Mucosa of stomach (tissue), 1 donor: ENCODE results near the gene AURKA.
"Not testable (repeated sequence)": the region's sequence is repeated elsewhere in the genome, so short reads cannot be mapped to it uniquely, and the experiment has no call there.

ENCODE experiments used
- H3K27me3 ChIP-seq: one replicate; pipeline ENCODE4 v1.7.0; 2013; ENCODE audit warnings: mild to moderate bottlenecking, low read length; ENCODE audit not compliant: control insufficient read depth, insufficient read depth
- H3K36me3 ChIP-seq: one replicate; pipeline ENCODE4 v1.7.0; 2013; ENCODE audit warnings: low read length; ENCODE audit not compliant: control insufficient read depth, insufficient read depth
- H3K4me1 ChIP-seq: one replicate; pipeline ENCODE4 v1.7.0; 2013; ENCODE audit warnings: mild to moderate bottlenecking, low read length; ENCODE audit not compliant: control insufficient read depth, insufficient read depth
- H3K4me3 ChIP-seq: one replicate; pipeline ENCODE4 v1.7.0; 2013; ENCODE audit warnings: low read length
- H3K9ac ChIP-seq: one replicate; pipeline ENCODE4 v1.7.0; 2013; ENCODE audit warnings: mild to moderate bottlenecking, low read length, moderate library complexity
- H3K9me3 ChIP-seq: one replicate; pipeline ENCODE4 v1.7.0; 2013; ENCODE audit warnings: mild to moderate bottlenecking, low read length, moderate library complexity; ENCODE audit not compliant: control insufficient read depth
- donor health status: Pancreatic carcinoma.

The AURKA gene

DNA sequence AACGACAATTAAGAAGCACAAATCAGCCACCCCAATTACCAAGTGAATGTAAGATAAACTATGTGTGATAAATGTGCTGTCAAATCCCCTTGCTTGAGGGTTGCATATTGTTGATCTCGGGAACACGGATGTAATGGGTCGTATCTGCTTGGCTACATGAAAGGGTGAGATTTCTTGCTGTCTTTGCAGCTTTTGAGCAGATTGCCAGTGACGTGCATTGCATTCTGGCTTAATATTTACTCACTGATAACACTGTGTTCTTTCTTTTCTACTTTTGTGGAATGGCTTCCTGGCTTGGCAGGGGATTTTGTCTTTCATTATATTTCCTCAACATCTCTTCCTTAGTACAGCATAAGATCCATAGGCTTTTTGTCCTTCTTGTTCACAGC, 43.7 kb downstream of the AURKA start:
- H3K9ac ChIP-seq, result no peak overlapping the region
- no peak overlapping the region for H3K4me3 ChIP-seq
- H3K27me3 ChIP-seq, result peaks cover 15% of the 10 kb centered on the region
- no peaks in the 10 kb centered on the region for H3K36me3 ChIP-seq
- H3K9me3 ChIP-seq, result no peaks in the 10 kb centered on the region
- no peaks in the 10 kb centered on the region for H3K4me1 ChIP-seq

DNA sequence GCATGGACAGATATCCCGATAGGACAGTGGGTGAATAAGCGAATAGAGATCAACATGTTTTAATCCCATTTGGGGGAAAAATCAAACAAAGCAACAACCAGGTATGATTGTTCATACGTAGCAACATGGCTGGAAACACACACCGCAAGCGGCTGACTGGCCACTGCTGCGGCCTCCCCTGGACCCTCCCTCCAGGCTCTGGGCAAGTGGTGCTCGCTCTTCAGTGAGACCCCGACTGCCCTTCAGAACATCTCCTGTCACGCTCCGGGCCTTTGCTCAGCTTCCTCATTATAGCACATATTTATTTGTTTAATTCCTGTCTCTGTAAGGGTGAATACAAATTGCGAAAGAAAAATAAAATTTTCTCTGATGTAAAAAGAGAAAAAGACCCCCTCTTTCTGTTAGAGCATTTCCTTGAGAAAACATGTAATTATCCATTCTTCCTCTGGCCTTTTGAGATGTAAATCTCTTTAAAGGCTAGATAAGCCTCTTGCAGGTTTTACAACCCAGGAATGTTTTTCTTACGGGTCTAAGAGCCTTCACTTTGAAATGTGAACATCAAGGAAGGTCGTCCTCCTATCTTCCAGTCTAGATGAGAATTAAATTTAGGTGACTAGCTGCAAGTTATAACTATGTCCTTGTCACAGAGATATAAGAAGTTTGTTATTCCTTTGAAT, 44.2 kb downstream of the AURKA start:
- Histone ChIP-seq H3K36me3 (no peaks in the 10 kb centered on the region), H3K9me3 (no peaks in the 10 kb centered on the region), H3K27me3 (peaks cover 20% of the 10 kb centered on the region), H3K4me3 (no peak overlapping the region), H3K9ac (no peak overlapping the region), H3K4me1 (no peaks in the 10 kb centered on the region)

DNA sequence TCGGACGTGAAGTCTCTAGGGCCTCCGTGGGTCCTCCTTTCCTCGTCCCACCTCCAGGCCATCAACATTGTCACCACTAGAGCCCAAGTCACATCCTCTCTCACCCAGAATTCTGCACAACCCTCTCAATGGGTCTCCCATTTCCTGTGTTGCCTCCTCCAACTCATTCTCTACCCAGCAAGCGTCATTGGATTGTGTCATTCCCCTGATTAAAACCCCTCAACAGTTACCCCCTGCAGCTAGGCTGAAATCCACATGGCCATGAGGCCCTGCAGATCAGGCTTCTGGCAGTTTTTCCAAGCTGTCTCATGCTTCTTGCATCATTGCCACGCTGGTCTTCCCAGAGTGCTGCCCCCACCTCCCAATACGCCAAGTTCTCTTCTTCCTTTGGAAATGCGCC, 46.1 kb downstream of the AURKA start:
- H3K9me3 ChIP-seq, result no peaks in the 10 kb centered on the region
- peaks cover 20% of the 10 kb centered on the region for H3K27me3 ChIP-seq
- no peaks in the 10 kb centered on the region for H3K4me1 ChIP-seq
- H3K4me3 ChIP-seq, result no peak overlapping the region
- no peaks in the 10 kb centered on the region for H3K36me3 ChIP-seq
- H3K9ac ChIP-seq, result no peak overlapping the region

DNA sequence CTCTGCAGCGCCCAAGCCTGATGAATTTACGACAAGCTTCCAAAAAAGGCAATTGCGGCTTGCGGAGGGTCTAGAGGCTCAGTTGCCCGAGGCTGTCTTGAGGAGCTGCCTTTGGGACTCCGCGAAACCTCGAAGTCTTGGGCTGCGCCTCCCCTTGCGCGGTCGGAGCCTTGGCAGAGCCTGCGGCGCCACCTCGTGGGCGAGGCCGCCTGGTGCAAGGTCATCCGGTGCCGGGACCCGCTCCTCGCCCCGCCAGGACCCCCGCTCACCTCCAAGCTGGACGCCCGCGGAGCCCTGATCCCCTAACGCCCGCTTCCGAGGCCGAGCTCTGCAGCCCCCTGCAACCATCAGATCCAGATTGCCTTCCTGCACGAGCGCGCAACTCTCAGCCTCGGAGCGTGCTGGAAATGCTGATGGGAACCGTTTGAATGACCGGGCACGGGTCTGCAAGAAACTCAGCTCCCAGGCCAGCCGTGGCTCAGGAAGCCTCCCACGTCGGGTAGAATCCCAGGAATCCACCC, 48.1 kb downstream of the AURKA start:
- Histone ChIP-seq H3K4me1 (no peaks in the 10 kb centered on the region), H3K27me3 (peaks cover 20% of the 10 kb centered on the region), H3K4me3 (no peak overlapping the region)

DNA sequence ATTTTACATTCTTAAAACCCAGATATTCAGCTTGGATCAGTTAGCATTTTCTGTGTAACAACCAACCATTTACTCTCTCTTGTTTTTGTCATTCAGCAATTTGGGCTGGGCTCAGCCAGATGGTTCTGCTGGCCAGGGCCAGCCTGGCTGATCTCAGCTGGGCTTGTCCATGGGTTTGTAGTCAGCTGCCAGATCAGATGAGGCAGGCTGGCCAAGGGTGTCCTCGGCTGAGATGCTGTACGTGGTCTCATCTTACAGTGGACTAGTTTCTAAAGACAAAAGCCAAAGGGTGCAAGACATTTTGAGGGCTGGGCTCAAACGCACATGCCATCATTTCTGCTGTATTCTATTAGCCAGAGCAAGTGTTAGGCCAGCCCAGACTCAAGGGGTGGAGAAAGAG, 49.2 kb downstream of the AURKA start:
- H3K27me3 ChIP-seq, result peaks cover 20% of the 10 kb centered on the region
- H3K4me1 ChIP-seq, result no peaks in the 10 kb centered on the region
- H3K9ac ChIP-seq, result no peak overlapping the region
- H3K9me3 ChIP-seq, result no peaks in the 10 kb centered on the region
- no peak overlapping the region for H3K4me3 ChIP-seq
- H3K36me3 ChIP-seq, result no peaks in the 10 kb centered on the region

More for the DNA sequence above, 48.1 kb downstream of the AURKA start:
- H3K9ac ChIP-seq, result no peak overlapping the region
- no peaks in the 10 kb centered on the region for H3K9me3 ChIP-seq
- H3K36me3 ChIP-seq, result no peaks in the 10 kb centered on the region

DNA sequence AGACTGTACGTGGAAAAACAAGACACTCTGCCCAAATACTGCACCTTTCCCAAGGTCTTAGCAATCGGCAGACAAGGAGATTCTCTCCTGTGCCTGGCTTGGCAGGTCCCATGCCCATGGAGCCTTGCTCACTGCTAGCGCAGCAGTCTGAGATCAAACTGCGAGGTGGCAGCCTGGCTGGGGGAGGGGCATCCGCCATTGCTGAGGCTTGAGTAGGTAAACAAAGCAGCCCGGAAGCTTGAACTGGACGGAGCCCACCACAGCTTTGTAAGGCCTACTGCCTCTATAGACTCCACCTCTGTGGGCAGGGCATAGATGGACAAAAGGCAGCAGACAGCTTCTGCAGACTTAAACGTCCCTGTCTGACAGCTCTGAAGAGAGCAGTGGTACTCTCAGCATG, 55.3 kb downstream of the AURKA start:
- not testable (repeated sequence) for H3K4me3 ChIP-seq, H3K27me3 ChIP-seq, H3K9me3 ChIP-seq, H3K4me1 ChIP-seq, H3K36me3 ChIP-seq, H3K9ac ChIP-seq

DNA sequence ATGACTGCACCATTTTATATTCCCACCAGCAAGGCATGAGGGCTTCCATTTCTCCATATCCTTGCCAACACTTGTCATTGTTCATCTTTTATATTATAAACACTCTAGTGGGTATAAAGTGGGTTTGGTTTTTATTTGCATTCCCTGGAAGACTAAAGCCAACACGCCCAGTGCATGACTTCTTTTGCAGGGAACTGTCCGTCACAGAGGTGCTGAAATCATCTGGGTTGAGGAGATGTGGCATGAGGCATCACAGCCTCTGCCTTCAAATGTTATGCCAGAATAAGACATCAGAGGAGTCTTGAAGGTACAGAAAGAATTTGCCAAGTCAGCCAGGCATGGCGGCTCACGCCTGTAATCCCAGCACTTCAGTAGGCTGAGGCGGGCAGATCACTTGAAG, 63.2 kb downstream of the AURKA start:
- Histone ChIP-seq H3K27me3 (no peaks in the 10 kb centered on the region), H3K4me3 (no peak overlapping the region), H3K9me3 (no peaks in the 10 kb centered on the region), H3K36me3 (no peaks in the 10 kb centered on the region), H3K4me1 (no peaks in the 10 kb centered on the region), H3K9ac (no peak overlapping the region)

DNA sequence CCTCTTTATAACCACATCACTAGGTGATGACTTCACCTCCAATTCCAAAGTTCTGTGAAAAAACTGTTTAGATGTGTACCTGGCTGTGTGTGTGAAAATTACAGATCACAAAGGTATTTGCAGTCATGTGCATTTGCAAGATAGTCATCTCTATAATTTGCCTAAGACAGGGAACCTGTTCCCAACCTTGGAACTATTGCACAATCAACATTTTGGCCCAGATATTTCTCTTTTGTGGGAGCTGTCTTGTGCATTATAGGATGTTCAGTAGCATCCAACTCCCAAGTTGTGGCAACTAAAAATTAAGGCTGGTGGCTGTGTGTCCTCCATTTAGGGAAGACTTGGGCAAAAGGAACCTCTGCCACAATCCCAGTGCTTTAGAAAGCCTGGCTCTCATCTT, 67.2 kb downstream of the AURKA start:
- no peaks in the 10 kb centered on the region for H3K36me3 ChIP-seq
- H3K4me3 ChIP-seq, result no peak overlapping the region
- no peaks in the 10 kb centered on the region for H3K4me1 ChIP-seq
- H3K27me3 ChIP-seq, result no peaks in the 10 kb centered on the region
- H3K9ac ChIP-seq, result no peak overlapping the region
- H3K9me3 ChIP-seq, result no peaks in the 10 kb centered on the region

DNA sequence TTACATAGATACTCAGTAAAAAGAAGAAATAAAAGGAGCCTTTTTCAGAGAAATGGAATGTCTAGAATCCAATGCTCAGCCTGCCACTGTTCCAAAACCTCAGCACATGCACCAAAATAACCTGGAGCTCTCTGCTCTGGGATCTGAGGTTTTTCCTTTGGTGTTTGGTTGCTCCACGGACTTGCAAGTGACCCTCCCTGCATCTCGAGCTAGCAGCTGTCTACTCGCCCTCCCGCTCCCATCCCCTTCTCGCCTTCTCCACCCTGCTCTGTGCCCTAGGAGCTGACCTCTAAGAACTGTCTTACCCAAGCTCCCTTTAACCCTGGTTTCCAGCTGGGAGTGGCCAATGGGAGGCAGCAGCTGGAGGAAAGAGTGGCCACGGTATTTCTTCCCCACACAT, 68.4 kb downstream of the AURKA start:
- Histone ChIP-seq H3K36me3 (no peaks in the 10 kb centered on the region), H3K4me3 (no peak overlapping the region)

DNA sequence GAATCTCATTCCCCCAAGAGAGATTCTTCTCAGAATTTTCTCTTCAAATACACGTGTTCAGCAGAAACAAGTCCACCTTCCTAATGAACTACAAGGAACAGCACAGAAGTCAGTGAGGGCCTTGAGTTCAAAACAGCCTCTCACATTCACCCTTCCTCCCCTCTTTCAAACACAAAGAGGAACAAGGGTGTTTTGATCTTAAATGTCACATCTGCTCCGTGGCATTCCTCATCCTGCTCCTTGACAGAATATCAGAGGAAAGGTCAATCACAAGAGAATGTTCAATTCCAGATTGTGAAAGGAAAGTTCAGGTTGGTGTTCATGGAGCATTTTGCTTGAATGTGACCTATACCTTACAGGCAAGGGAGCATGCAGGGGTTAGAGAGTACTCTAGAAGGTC, 68.8 kb downstream of the AURKA start:
- Histone ChIP-seq H3K36me3 (no peaks in the 10 kb centered on the region), H3K9me3 (no peaks in the 10 kb centered on the region), H3K9ac (no peak overlapping the region), H3K4me3 (no peak overlapping the region), H3K4me1 (no peaks in the 10 kb centered on the region), H3K27me3 (no peaks in the 10 kb centered on the region)

More for the DNA sequence above, 68.4 kb downstream of the AURKA start:
- H3K9ac ChIP-seq, result no peak overlapping the region
- H3K27me3 ChIP-seq, result no peaks in the 10 kb centered on the region
- no peaks in the 10 kb centered on the region for H3K9me3 ChIP-seq
- H3K4me1 ChIP-seq, result no peaks in the 10 kb centered on the region

DNA sequence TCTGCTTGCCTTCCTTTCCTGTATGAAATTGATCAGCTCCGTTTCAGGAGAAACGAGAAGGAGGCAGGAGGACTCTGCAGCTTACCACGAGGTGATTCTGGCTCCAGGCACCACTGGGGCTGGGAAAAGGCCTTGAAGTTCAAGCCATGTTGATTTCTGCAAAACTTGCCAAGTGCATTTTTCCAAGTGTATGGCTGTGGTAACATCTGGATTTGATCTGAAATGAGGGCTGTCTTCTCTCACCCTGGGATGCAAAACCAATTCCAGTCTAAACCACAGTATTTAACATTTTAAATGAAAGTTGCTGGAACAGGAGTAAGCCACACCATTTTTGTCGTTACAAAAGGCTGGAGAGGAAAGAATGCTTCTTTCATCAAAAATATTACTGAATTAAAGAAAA, 69.3 kb downstream of the AURKA start:
- H3K36me3 ChIP-seq, result no peaks in the 10 kb centered on the region
- no peak overlapping the region for H3K9ac ChIP-seq
- no peak overlapping the region for H3K4me3 ChIP-seq
- no peaks in the 10 kb centered on the region for H3K9me3 ChIP-seq
- no peaks in the 10 kb centered on the region for H3K27me3 ChIP-seq
- no peaks in the 10 kb centered on the region for H3K4me1 ChIP-seq
